Measurements from ENCODE around the gene CEACAM16. TPM values are rescaled to one million over a fixed set of nuclear protein-coding genes. Genes with fewer than 3 reads are reported as not detected.
"Not testable (repeated sequence)": the region's sequence is repeated elsewhere in the genome, so short reads cannot be mapped to it uniquely, and the experiment has no call there.

Gene CEACAM16
- total and polyA plus RNA-seq, 8 donors = 0.16 to 1.0 (median 0.37) TPM; not detected in 3

DNA sequence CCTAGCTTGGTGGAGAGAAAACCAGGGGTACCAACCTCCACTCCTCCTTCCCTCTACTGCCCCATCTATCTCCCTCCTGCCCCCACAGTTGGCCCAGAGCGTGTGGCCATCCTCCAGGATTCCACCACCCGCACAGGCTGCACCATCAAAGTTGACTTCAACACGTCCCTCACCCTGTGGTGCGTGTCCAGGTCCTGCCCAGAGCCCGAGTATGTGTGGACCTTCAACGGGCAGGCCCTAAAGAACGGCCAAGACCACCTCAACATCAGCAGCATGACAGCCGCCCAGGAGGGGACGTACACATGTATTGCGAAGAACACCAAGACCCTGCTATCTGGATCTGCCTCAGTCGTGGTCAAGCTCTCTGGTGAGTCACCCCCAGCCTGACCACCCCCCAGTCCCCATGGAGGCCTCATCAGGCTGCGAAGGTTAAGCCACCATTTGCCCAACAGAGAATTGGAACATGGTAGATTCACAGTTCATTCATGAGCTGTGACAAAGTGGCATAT lies 6.6 kb downstream of the CEACAM16 start:
- Histone ChIP-seq H3K27me3 (no peaks in the 10 kb centered on the region), H3K4me3 (no peak overlapping the region), H3K9me3 (no peaks in the 10 kb centered on the region), H3K4me1 (no peaks in the 10 kb centered on the region), H3K27ac (no peak overlapping the region), H3K36me3 (no peaks in the 10 kb centered on the region)
- no peak for ATAC-seq
- no peak for DNase-seq
- TF ChIP-seq, protein P1, sequence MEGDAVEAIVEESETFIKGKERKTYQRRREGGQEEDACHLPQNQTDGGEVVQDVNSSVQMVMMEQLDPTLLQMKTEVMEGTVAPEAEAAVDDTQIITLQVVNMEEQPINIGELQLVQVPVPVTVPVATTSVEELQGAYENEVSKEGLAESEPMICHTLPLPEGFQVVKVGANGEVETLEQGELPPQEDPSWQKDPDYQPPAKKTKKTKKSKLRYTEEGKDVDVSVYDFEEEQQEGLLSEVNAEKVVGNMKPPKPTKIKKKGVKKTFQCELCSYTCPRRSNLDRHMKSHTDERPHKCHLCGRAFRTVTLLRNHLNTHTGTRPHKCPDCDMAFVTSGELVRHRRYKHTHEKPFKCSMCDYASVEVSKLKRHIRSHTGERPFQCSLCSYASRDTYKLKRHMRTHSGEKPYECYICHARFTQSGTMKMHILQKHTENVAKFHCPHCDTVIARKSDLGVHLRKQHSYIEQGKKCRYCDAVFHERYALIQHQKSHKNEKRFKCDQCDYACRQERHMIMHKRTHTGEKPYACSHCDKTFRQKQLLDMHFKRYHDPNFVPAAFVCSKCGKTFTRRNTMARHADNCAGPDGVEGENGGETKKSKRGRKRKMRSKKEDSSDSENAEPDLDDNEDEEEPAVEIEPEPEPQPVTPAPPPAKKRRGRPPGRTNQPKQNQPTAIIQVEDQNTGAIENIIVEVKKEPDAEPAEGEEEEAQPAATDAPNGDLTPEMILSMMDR (IDR thresholded peaks at IDR 0.05) = no peak
- FAIRE-seq = no peak
- intact Hi-C loops (cut with DNase I) = no loop called here
- WGBS, 2 donors = 93 to 98% methylated on average over 12 of the region's 12 CpGs

DNA sequence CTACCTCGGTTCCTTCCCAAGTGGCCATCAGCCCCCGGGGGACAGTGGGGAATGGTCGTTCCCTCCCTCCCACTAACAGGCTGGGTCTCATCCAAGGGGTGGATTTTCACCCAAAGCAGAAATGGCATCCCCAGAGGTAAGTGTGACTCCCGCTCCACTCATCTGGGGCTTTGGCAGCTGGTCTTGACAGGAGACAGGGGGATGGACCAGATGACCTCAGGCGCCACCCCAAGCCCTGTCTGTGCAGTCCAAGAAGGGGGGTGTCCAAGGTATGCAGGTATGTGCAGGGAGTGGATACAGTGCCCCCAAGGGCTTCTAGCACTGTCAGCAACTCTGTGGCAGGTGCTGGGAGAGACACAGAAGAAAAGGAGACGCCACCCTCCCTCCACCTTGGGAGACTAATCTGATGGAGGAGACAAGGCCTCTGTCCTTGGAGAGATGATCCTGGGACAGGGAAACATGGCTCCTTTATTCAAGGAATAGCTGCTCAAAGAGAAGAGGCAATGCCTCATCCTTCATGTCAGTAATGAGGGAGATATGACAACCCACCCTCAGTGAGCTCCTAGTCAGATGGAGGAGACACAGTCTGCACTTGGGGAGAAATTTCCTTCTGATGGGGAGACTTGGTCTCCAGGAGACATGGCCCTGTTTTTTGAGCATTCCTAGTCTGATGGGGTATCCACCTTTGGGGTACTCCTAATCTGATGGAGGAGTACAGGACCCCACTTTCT lies 7.7 kb downstream of the CEACAM16 start:
- H3K36me3 ChIP-seq = no peaks in the 10 kb centered on the region
- no peaks in the 10 kb centered on the region for H3K4me1 ChIP-seq
- FAIRE-seq = no peak
- intact Hi-C loops (cut with DNase I) = no loop called here
- H3K27ac ChIP-seq = no peak overlapping the region
- ATAC-seq = no peak
- TF ChIP-seq, protein P1 (IDR thresholded peaks at IDR 0.05) = no peak
- peak in 1 of 6 donors; percentile 35 for DNase-seq
- 89 to 94% methylated on average over 6 of the region's 6 CpGs for WGBS, 2 donors
- no peaks in the 10 kb centered on the region for H3K27me3 ChIP-seq
- H3K9me3 ChIP-seq = no peaks in the 10 kb centered on the region
- no peak overlapping the region for H3K4me3 ChIP-seq

DNA sequence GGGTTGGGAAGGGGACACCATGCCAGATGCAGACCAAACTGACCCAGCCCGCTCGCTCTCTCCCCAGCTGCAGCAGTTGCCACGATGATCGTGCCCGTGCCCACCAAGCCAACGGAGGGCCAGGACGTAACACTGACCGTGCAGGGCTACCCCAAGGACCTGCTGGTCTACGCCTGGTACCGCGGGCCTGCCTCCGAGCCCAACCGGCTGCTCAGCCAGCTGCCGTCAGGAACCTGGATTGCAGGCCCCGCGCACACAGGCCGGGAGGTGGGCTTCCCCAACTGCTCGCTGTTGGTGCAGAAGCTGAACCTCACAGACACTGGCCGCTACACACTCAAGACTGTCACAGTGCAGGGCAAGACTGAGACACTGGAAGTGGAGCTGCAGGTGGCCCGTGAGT lies 8.8 kb downstream of the CEACAM16 start:
- no peak for ATAC-seq
- no peaks in the 10 kb centered on the region for H3K9me3 ChIP-seq
- H3K27ac ChIP-seq = no peak overlapping the region
- H3K4me3 ChIP-seq = no peak overlapping the region
- intact Hi-C loops (cut with DNase I) = no loop called here
- no peaks in the 10 kb centered on the region for H3K27me3 ChIP-seq
- FAIRE-seq = no peak
- DNase-seq = no peak
- H3K4me1 ChIP-seq = no peaks in the 10 kb centered on the region
- TF ChIP-seq, protein P1 (IDR thresholded peaks at IDR 0.05) = no peak
- 95 to 96% methylated on average over 20 of the region's 20 CpGs for WGBS, 2 donors
- H3K36me3 ChIP-seq = no peaks in the 10 kb centered on the region

DNA sequence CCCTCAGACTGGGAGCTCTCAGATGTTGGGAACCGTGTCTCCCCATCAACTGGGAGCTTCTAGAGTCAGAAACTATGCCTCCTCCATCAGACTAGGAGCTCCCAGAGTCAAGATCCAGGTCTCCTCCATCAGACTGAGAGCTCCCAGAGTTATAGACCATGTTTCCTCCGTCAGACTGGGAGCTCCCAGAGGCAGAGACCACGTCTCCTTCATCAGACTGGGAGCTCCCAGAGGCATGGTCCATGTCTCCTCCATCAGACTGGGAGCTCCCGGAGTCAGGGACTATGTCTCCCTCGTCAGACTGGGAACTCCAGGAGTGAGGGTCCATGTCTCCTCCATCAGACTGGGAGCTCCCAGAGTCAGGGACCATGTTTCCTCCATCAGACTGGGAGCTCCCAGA lies 10.0 kb downstream of the CEACAM16 start:
- intact Hi-C loops (cut with DNase I) = no loop called here
- FAIRE-seq = no peak
- WGBS, 2 donors = 84 to 91% methylated on average over 5 of the region's 5 CpGs

DNA sequence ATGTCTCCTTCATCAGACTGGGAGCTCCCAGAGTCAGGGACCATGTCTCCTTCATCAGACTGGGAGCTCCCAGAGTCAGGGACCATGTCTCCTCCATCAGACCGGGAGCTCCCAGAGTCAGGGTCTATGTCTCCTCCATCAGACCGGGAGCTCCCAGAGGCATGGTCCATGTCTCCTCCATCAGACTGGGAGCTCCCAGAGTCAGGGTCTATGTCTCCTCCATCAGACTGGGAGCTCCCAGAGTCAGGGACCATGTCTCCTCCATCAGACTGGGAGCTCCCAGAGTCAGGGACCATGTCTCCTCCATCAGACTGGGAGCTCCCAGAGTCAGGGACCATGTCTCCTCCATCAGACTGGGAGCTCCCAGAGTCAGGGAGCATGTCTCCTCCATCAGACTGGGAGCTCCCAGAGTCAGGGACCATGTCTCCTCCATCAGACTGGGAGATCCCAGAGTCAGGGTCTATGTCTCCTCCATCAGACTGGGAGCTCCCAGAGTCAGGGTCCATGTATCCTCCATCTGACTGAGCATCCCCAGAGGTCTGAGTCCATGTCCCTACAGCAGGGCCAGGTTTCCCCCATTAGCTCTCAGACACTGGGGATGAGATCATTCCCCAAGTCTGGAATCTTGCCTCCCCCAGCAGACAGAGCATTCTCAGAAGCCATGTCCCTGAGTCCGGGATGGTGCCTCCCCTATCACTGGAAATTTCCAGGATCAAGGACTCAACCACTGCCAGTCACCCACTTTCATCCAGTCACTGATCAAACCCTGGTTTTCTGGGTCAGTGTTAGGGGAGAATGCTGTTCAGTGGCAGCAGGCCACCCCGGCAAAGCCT lies 10.7 kb downstream of the CEACAM16 start:
- H3K4me1 ChIP-seq; H3K9me3 ChIP-seq; ATAC-seq; H3K27me3 ChIP-seq; FAIRE-seq; DNase-seq; H3K36me3 ChIP-seq; intact Hi-C loops (cut with DNase I); H3K4me3 ChIP-seq; H3K27ac ChIP-seq: not testable (repeated sequence)
- 84 to 90% methylated on average over 4 of the region's 4 CpGs for WGBS, 2 donors

More for the DNA sequence above, 10.0 kb downstream of the CEACAM16 start:
- DNase-seq = no peak
- Histone ChIP-seq H3K9me3 (no peaks in the 10 kb centered on the region), H3K36me3 (no peaks in the 10 kb centered on the region), H3K4me1 (no peaks in the 10 kb centered on the region), H3K4me3 (no peak overlapping the region), H3K27me3 (no peaks in the 10 kb centered on the region), H3K27ac (no peak overlapping the region)
- ATAC-seq = no peak
- TF ChIP-seq, protein P1 (IDR thresholded peaks at IDR 0.05) = no peak
